ENCODE measurements around the gene USP3.

USP3 gene

GRCh38 chr15:63474810-63475316, 29.5 kb upstream of the USP3 start:
- H3K27me3 ChIP-seq (ENCODE audit: insufficient read depth, low read length, poor library complexity, severe bottlenecking), result no peaks in the 10 kb centered on the region
- no peaks in the 10 kb centered on the region for H3F3A ChIP-seq (ENCODE audit: low read depth)
- no peaks in the 10 kb centered on the region for H3K79me2 ChIP-seq (ENCODE audit: insufficient read depth, low read length)
- no peaks in the 10 kb centered on the region for H4K20me1 ChIP-seq (ENCODE audit: insufficient read depth, low read length, poor library complexity, severe bottlenecking)
- no peak overlapping the region for H3K9ac ChIP-seq (ENCODE audit: low read depth, low read length, poor library complexity, severe bottlenecking)
- no peak overlapping the region for H2AFZ ChIP-seq (ENCODE audit: low read length)
- no peaks in the 10 kb centered on the region for H3K9me3 ChIP-seq (ENCODE audit: insufficient read depth, low read depth, low read length)
- H3K9me2 ChIP-seq (replicated peaks; ENCODE audit: low read depth, low read length), result no peaks in the 10 kb centered on the region
- peaks cover 4% of the 10 kb centered on the region for H3K4me1 ChIP-seq (ENCODE audit: insufficient read depth, low read length, poor library complexity, severe bottlenecking)
- no peak overlapping the region for H3K4me3 ChIP-seq (ENCODE audit: low read length, poor library complexity, severe bottlenecking)
- H3K36me3 ChIP-seq (ENCODE audit: insufficient read depth, low read length), result no peaks in the 10 kb centered on the region
- no peak overlapping the region for H3K4me2 ChIP-seq (ENCODE audit: low read depth, low read length, poor library complexity, severe bottlenecking)
- TF ChIP-seq EZH2phosphoT487 (IDR thresholded peaks at IDR 0.05; ENCODE audit: borderline replicate concordance), result no peak
- no peak for TF ChIP-seq CTCF (conservative IDR thresholded peaks at IDR 0.05; ENCODE audit: low read length)

- Histone ChIP-seq H3K4me2 (ENCODE audit: low read depth, low read length, poor library complexity, severe bottlenecking) (no peak overlapping the region), H3K9me3 (ENCODE audit: insufficient read depth, low read depth, low read length) (no peaks in the 10 kb centered on the region), H3F3A (ENCODE audit: low read depth) (no peaks in the 10 kb centered on the region), H3K79me2 (ENCODE audit: insufficient read depth, low read length) (no peaks in the 10 kb centered on the region), H3K9ac (ENCODE audit: low read depth, low read length, poor library complexity, severe bottlenecking) (no peak overlapping the region), H3K9me2 (replicated peaks; ENCODE audit: low read depth, low read length) (no peaks in the 10 kb centered on the region), H4K20me1 (ENCODE audit: insufficient read depth, low read length, poor library complexity, severe bottlenecking) (no peaks in the 10 kb centered on the region), H3K4me3 (ENCODE audit: low read length, poor library complexity, severe bottlenecking) (no peak overlapping the region), H3K36me3 (ENCODE audit: insufficient read depth, low read length) (no peaks in the 10 kb centered on the region), H3K27me3 (ENCODE audit: insufficient read depth, low read length, poor library complexity, severe bottlenecking) (no peaks in the 10 kb centered on the region), H2AFZ (ENCODE audit: low read length) (no peak overlapping the region), H3K4me1 (ENCODE audit: insufficient read depth, low read length, poor library complexity, severe bottlenecking) (peaks cover 4% of the 10 kb centered on the region)
- TF ChIP-seq CTCF (conservative IDR thresholded peaks at IDR 0.05; ENCODE audit: low read length) (no peak), EZH2phosphoT487 (IDR thresholded peaks at IDR 0.05; ENCODE audit: borderline replicate concordance) (no peak)
These were observed 28.7 kb upstream of the USP3 start for GRCh38 chr15:63475707-63476106.

- no peaks in the 10 kb centered on the region for H4K20me1 ChIP-seq (ENCODE audit: insufficient read depth, low read length, poor library complexity, severe bottlenecking)
- H3K4me3 ChIP-seq (ENCODE audit: low read length, poor library complexity, severe bottlenecking), result no peak overlapping the region
- no peaks in the 10 kb centered on the region for H3K27me3 ChIP-seq (ENCODE audit: insufficient read depth, low read length, poor library complexity, severe bottlenecking)
- H3K79me2 ChIP-seq (ENCODE audit: insufficient read depth, low read length), result no peaks in the 10 kb centered on the region
- H3F3A ChIP-seq (ENCODE audit: low read depth), result no peaks in the 10 kb centered on the region
- H2AFZ ChIP-seq (ENCODE audit: low read length), result no peak overlapping the region
- no peak for TF ChIP-seq CTCF (conservative IDR thresholded peaks at IDR 0.05; ENCODE audit: low read length)
- TF ChIP-seq EZH2phosphoT487 (IDR thresholded peaks at IDR 0.05; ENCODE audit: borderline replicate concordance), result no peak
- no peaks in the 10 kb centered on the region for H3K9me2 ChIP-seq (replicated peaks; ENCODE audit: low read depth, low read length)
- H3K9me3 ChIP-seq (ENCODE audit: insufficient read depth, low read depth, low read length), result no peaks in the 10 kb centered on the region
- no peaks in the 10 kb centered on the region for H3K36me3 ChIP-seq (ENCODE audit: insufficient read depth, low read length)
- peaks cover 4% of the 10 kb centered on the region for H3K4me1 ChIP-seq (ENCODE audit: insufficient read depth, low read length, poor library complexity, severe bottlenecking)
- H3K9ac ChIP-seq (ENCODE audit: low read depth, low read length, poor library complexity, severe bottlenecking), result no peak overlapping the region
- no peak overlapping the region for H3K4me2 ChIP-seq (ENCODE audit: low read depth, low read length, poor library complexity, severe bottlenecking)
These were observed 28.2 kb upstream of the USP3 start for GRCh38 chr15:63476229-63476632.
